OCI-LY3 (cell line): ENCODE measurements around the gene ARHGAP26.

ENCODE experiments used
- EZH2phosphoT487 ChIP-seq: fragments of 200-600 bp; shearing (Covaris generic); IDR thresholded peaks from 2 replicates; pipeline ENCODE4 v1.6.1; 2018; ENCODE audit warnings: antibody characterized with exemption, mixed run types, low read depth
- TF ChIP-seq, protein P1 (sequence below): fragments of 200-600, 300-600 bp; sonication (generic); IDR thresholded peaks from 2 replicates; pipeline ENCODE4 v1.5.1; 2014; ENCODE audit warnings: antibody characterized with exemption, low read length, low read depth

DNA sequence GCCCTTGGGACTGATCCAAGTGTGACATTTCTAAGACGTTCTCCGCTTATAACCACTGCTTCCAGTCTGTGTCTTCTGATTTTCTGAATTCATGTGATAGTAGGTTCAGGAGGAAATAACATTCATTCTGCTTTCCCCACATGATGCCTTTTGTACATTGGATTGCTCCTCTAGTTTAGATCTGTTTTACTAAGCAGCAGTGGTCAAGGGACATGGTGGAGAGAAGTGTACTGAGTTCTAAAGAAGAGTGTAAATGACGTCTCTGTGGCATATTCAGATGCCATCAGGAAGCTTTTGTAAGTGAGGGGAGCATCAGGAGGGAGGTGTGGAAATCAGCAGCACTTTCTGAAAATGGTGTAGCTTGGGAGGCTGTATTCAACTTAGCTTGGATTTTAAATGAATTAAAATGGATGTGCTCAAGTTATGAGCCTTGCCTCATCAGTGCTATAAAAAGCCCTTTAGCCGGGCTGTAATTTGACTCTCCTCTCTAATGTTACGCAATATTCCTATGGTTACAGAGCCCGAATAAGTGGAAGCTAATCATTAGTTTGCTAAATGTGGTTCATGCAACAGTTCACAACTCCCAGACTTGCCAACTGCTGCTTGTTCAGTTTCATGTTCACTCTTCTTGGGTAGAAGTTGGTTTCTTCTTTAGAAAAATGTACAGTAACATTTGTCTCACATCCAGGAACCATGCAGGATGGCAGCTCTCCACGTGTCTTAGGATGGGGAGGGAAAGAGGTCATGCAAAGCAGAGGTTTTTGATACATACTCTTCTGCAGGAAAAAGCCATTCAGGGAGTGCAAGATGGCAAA, 281.3 kb downstream of the ARHGAP26 start:
- no peak for TF ChIP-seq EZH2phosphoT487
- TF ChIP-seq, protein P1, sequence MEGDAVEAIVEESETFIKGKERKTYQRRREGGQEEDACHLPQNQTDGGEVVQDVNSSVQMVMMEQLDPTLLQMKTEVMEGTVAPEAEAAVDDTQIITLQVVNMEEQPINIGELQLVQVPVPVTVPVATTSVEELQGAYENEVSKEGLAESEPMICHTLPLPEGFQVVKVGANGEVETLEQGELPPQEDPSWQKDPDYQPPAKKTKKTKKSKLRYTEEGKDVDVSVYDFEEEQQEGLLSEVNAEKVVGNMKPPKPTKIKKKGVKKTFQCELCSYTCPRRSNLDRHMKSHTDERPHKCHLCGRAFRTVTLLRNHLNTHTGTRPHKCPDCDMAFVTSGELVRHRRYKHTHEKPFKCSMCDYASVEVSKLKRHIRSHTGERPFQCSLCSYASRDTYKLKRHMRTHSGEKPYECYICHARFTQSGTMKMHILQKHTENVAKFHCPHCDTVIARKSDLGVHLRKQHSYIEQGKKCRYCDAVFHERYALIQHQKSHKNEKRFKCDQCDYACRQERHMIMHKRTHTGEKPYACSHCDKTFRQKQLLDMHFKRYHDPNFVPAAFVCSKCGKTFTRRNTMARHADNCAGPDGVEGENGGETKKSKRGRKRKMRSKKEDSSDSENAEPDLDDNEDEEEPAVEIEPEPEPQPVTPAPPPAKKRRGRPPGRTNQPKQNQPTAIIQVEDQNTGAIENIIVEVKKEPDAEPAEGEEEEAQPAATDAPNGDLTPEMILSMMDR = no peak
